K562 (cell line): Measurements from ENCODE around the gene GP1BB. TPM values are rescaled to one million over a fixed set of nuclear protein-coding genes. Genes with fewer than 3 reads are reported as not detected.
A peak's percentile ranks its signal among the peaks of the same experiment; 100 is the strongest.

ENCODE experiments used
- GABPB2 ChIP-seq: fragments of 250-450 bp; sonication (Bioruptor Pico); conservative IDR thresholded peaks from 2 replicates; pipeline ENCODE4 v1.5.1; 2021; ENCODE audit warnings: mild to moderate bottlenecking
- GTF2F1 ChIP-seq: IDR thresholded peaks from 2 replicates; pipeline ENCODE4 v1.6.1; 2011; ENCODE audit warnings: low read depth, low read length, improper control_type of control experiment
- NR4A1 ChIP-seq, 2 experiments: fragments of 250-450 bp in 1 of 2; fragments of 450-650 bp in 1 of 2; sonication (Bioruptor Pico) in 1 of 2; IDR thresholded peaks; 2 replicates each; pipeline versions ENCODE4 v1.4.0 to v1.6.1; 2016 to 2020; ENCODE audit warnings: mild to moderate bottlenecking in 2 of 2, missing compliant biosample characterization in 1 of 2, missing genetic modification characterization in 1 of 2, moderate library complexity in 1 of 2
- PHB ChIP-seq: fragments of 250-450 bp; sonication (Bioruptor Pico); IDR thresholded peaks from 2 replicates; pipeline ENCODE4 v1.5.0; 2021
- SMC3 ChIP-seq: conservative IDR thresholded peaks from 2 replicates; pipeline ENCODE4 v1.6.1; 2011; ENCODE audit warnings: low read depth, low read length, improper control_type of control experiment; ENCODE audit not compliant: insufficient read depth
- SP1 ChIP-seq: sonication (generic); formaldehyde crosslinking; IDR thresholded peaks from 2 replicates; pipeline ENCODE4 v1.8.1; 2022; ENCODE audit warnings: mild to moderate bottlenecking, missing genetic modification reagents
- TSHZ1 ChIP-seq: fragments of 250-450 bp; sonication (Bioruptor Pico); IDR thresholded peaks from 2 replicates; pipeline ENCODE4 v1.4.0; 2020; ENCODE audit warnings: mild to moderate bottlenecking, moderate library complexity
- ZNF184 ChIP-seq: sonication (generic); formaldehyde crosslinking; IDR thresholded peaks from 2 replicates; pipeline ENCODE4 v1.5.0; 2020; ENCODE audit warnings: missing genetic modification reagents
- polyA plus RNA-seq, 8 experiments: library from polyadenylated mRNA; depleted of rRNA in 4 of 8; stranded (reverse) in 5 of 8; unstranded in 3 of 8; fragments of >200 nt; fragmentation: Nextera tagmentation in 2 of 8; fragmentation: Illumina TruSeq in 1 of 8; extraction: Ambion mirVana in 2 of 8; extraction: Trizol in 1 of 8; gene quantifications; 2 replicates each; pipeline versions ENCODE4 v1.2.1 to v1.2.3, GENCODE V29; 2011 to 2014; ENCODE audit warnings: inconsistent platforms in 1 of 8, missing spikeins in 1 of 8
- total RNA-seq, 7 experiments: library from RNA; depleted of rRNA in 6 of 7; stranded (reverse); fragments of >200 nt in 6 of 7; fragmentation: Illumina TruSeq in 2 of 7; extraction: Trizol in 2 of 7; gene quantifications; 2 replicates each; pipeline versions ENCODE4 v1.2.1 to v1.2.3, GENCODE V29; 2011 to 2021; ENCODE audit warnings: low replicate concordance in 1 of 7

Gene GP1BB
- total and polyA plus RNA-seq, 9 of the 15 experiments (the other 6 are each of a cell fraction or from before 2014, with no cell fraction given), result 0.69 to 162 (median 2.8) TPM

DNA sequence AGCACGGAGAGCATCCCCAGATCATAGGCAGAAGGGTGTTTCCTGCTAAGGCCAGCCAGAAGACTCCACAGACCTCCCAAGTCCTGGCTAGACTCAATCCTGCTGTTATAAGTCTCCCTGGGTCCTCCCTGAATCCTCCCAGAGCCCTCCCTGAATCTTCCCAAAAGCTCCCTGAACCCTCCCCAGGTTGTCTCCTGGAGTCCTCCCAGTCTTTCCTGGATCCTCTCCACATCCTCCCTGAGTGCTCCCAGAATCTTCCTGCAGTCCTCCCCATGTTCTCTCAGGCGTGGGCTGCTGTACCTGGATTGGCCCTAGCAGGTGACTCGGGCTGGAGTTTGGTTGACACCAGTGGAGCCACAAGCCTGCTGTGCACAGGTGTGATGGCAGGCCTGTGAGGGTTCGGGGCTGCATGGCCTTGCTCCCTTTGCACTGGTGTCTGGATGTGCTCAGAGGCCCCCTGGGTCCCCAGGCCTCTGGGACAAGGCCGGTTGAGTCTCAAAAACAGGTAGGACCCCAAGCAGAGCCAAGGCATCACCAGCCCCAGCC, 11.6 kb downstream of the GP1BB start (continued):
- 0 out of 2 replicates have a peak, but pooled peaks have one; percentile 15 for TF ChIP-seq GABPB2 (CRISPR knock-in tag)
- TF ChIP-seq NR4A1 (CRISPR knock-in tag; IDR thresholded peaks at IDR 0.05), result peak; percentile 20; the same call in 1 of the 2 replicates
- no peak for TF ChIP-seq NR4A1 (tag; IDR thresholded peaks at IDR 0.05)
- 0 out of 2 replicates have a peak, but pooled peaks have one; percentile 9 for TF ChIP-seq TSHZ1 (CRISPR knock-in tag)
- TF ChIP-seq PHB (CRISPR knock-in tag), result 0 out of 2 replicates have a peak, but pooled peaks have one; percentile 11
- no peak for TF ChIP-seq SMC3
- 0 out of 2 replicates have a peak, but pooled peaks have one; percentile 44 for TF ChIP-seq GTF2F1
- 0 out of 2 replicates have a peak, but pooled peaks have one; percentile 37 for TF ChIP-seq ZNF184 (CRISPR knock-in tag)
- TF ChIP-seq SP1 (CRISPR knock-in tag), result no peak
